ENCODE data around the gene PRUNE2. TPM values are rescaled to one million over a fixed set of nuclear protein-coding genes. Genes with fewer than 3 reads are reported as not detected.

Gene PRUNE2
- total and polyA plus RNA-seq, 9 donors: 2.5 to 45.8 (median 13.7) TPM

- H3K27ac ChIP-seq: no peak overlapping the region
- WGBS, 3 donors: 4% methylated on average over 5 of the region's 5 CpGs
Observed at GRCh38 chr9:76906647-76906975, 697 bp upstream of the PRUNE2 start.

GRCh38 chr9:76904661-76905457 lies 1.1 kb downstream of the PRUNE2 start:
- H3K36me3 ChIP-seq: no peaks in the 10 kb centered on the region
- TF ChIP-seq CTCF (IDR thresholded peaks at IDR 0.05): no peak
- no peak for TF ChIP-seq POLR2A (IDR thresholded peaks at IDR 0.05)
- no peak for TF ChIP-seq EP300 (IDR thresholded peaks at IDR 0.05)
- intact Hi-C loops (cut with DNase I): loop anchor here in 1 of 4 donors (10.0 kb wide), 1 partner anchor 90 kb away; no protein-coding TSS in a partner anchor
- H3K4me3 ChIP-seq: peak overlapping the region; percentile 44
- H3K9me3 ChIP-seq: no peaks in the 10 kb centered on the region
- H3K27ac ChIP-seq: no peak overlapping the region
- H3K4me1 ChIP-seq (ENCODE audit: insufficient read depth): peaks cover 7% of the 10 kb centered on the region
- WGBS, 3 donors: 36 to 41% (median 41%) methylated on average over 8 of the region's 8 CpGs
- no peaks in the 10 kb centered on the region for H3K27me3 ChIP-seq
- DNase-seq: no peak

More at GRCh38 chr9:76906647-76906975, 697 bp upstream of the PRUNE2 start:
- Histone ChIP-seq H3K9me3 (no peaks in the 10 kb centered on the region), H3K4me3 (peak overlapping the region; percentile 44), H3K4me1 (ENCODE audit: insufficient read depth) (peaks cover 7% of the 10 kb centered on the region), H3K36me3 (no peaks in the 10 kb centered on the region), H3K27me3 (no peaks in the 10 kb centered on the region)
- intact Hi-C loops (cut with DNase I): loop anchor here in 1 of 4 donors (10.0 kb wide), 1 partner anchor 92 kb away; no protein-coding TSS in a partner anchor
- no peak for TF ChIP-seq CTCF (IDR thresholded peaks at IDR 0.05)
- TF ChIP-seq POLR2A (IDR thresholded peaks at IDR 0.05): no peak
- TF ChIP-seq EP300 (IDR thresholded peaks at IDR 0.05): no peak
- no peak for DNase-seq

DNA sequence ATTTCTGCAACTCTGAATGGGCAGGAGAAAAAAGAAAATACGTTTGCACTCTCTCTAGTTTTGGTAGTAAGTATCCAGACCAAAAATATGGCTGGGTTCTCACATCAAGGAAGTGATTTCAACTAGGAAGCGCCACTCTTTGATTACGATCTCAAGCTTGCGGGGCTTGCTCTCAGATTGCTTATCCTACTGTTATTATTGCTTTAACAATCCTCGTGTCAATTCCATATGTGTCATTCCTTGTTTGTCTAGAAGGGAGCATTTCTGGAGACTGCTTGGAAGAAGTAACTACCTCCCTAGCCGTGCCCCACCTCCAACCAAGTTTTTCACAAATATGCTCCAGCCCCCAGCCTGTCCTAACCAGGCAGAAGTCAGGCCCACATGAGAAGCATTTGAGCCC lies 3.5 kb downstream of the PRUNE2 start:
- peaks cover 7% of the 10 kb centered on the region for H3K4me1 ChIP-seq (ENCODE audit: insufficient read depth)
- no peak overlapping the region for H3K4me3 ChIP-seq
- H3K9me3 ChIP-seq: no peaks in the 10 kb centered on the region
- no peak overlapping the region for H3K27ac ChIP-seq
- no peaks in the 10 kb centered on the region for H3K36me3 ChIP-seq
- no peaks in the 10 kb centered on the region for H3K27me3 ChIP-seq
- TF ChIP-seq EP300 (IDR thresholded peaks at IDR 0.05) (no peak), POLR2A (IDR thresholded peaks at IDR 0.05) (no peak), CTCF (IDR thresholded peaks at IDR 0.05) (no peak)
- DNase-seq: no peak
- intact Hi-C loops (cut with DNase I): loop anchor here in 1 of 4 donors (10.0 kb wide), 1 partner anchor 88 kb away; no protein-coding TSS in a partner anchor
- 57 to 75% (median 64%) methylated on average over 6 of the region's 6 CpGs for WGBS, 3 donors

- Histone ChIP-seq H3K27me3 (no peaks in the 10 kb centered on the region), H3K9me3 (no peaks in the 10 kb centered on the region), H3K36me3 (no peaks in the 10 kb centered on the region), H3K4me1 (ENCODE audit: insufficient read depth) (peaks cover 7% of the 10 kb centered on the region), H3K27ac (no peak overlapping the region), H3K4me3 (no peak overlapping the region)
- no peak for DNase-seq
- no peak for TF ChIP-seq EP300 (IDR thresholded peaks at IDR 0.05)
- no peak for TF ChIP-seq CTCF (IDR thresholded peaks at IDR 0.05)
- TF ChIP-seq POLR2A (IDR thresholded peaks at IDR 0.05): no peak
- intact Hi-C loops (cut with DNase I): loop anchor here in 1 of 4 donors (10.0 kb wide), 1 partner anchor 87 kb away; no protein-coding TSS in a partner anchor
- WGBS, 3 donors: 48 to 78% (median 57%) methylated on average over 2 of the region's 2 CpGs
Observed at GRCh38 chr9:76901801-76902200, 4.1 kb downstream of the PRUNE2 start.
